CD14-positive monocyte (primary cell): ENCODE measurements around the gene RPS2. TPM values are rescaled to one million over a fixed set of nuclear protein-coding genes. Genes with fewer than 3 reads are reported as not detected.

Source experiments
- DNase-seq, 3 donors: peaks; one replicate each; pipeline ENCODE4 v3.0.0-alpha.2; 2011 to 2022
- H2AFZ ChIP-seq: 2 replicates; pipeline ENCODE4 v1.6.0; 2012; ENCODE audit warnings: mild to moderate bottlenecking, low read depth, low read length, inconsistent platforms; ENCODE audit not compliant: insufficient read depth, poor library complexity, severe bottlenecking
- H3K27ac ChIP-seq, 2 donors: 1 replicate in 1 of 2; 2 replicates in 1 of 2; pipeline ENCODE4 v1.5.1; 2012 to 2013; ENCODE audit warnings: low read length in 2 of 2, control low read depth in 1 of 2, inconsistent platforms in 1 of 2, low read depth in 1 of 2, mild to moderate bottlenecking in 1 of 2
- H3K27me3 ChIP-seq, 2 donors: one replicate each; pipeline versions ENCODE4 v1.6.0 to v1.6.1; 2011 to 2013; ENCODE audit warnings: low read length in 2 of 2; ENCODE audit not compliant: control insufficient read depth in 2 of 2, insufficient read depth in 2 of 2
- H3K36me3 ChIP-seq, 2 donors: replicated peaks in 1 of 2; 1 replicate in 1 of 2; 2 replicates in 1 of 2; pipeline versions ENCODE4 v1.5.1 to v1.6.1; 2012 to 2013; ENCODE audit warnings: low read length in 2 of 2, control low read depth in 1 of 2, inconsistent platforms in 1 of 2, mild to moderate bottlenecking in 1 of 2; ENCODE audit not compliant: insufficient read depth in 2 of 2, control insufficient read depth in 1 of 2
- H3K4me1 ChIP-seq, 2 donors: 1 replicate in 1 of 2; 2 replicates in 1 of 2; pipeline versions ENCODE4 v1.5.1 to v1.6.1; 2012 to 2013; ENCODE audit warnings: low read length in 2 of 2, control low read depth in 1 of 2, inconsistent platforms in 1 of 2, mild to moderate bottlenecking in 1 of 2, moderate library complexity in 1 of 2; ENCODE audit not compliant: insufficient read depth in 2 of 2, control insufficient read depth in 1 of 2
- H3K4me2 ChIP-seq: replicated peaks from 2 replicates; pipeline ENCODE3; 2012; ENCODE audit warnings: low read length, moderate library complexity, mild to moderate bottlenecking; ENCODE audit not compliant: poor library complexity, severe bottlenecking; ENCODE audit errors: extremely low read depth
- H3K4me3 ChIP-seq, 3 experiments: fragments of 200-600 bp in 1 of 3; sonication (generic) in 1 of 3; replicated peaks in 1 of 3; 1 replicate in 2 of 3; 2 replicates in 1 of 3; pipeline ENCODE4 v1.5.1; 2011 to 2013; ENCODE audit warnings: low read length in 3 of 3, mild to moderate bottlenecking in 3 of 3, control low read depth in 2 of 3, low read depth in 2 of 3, inconsistent platforms in 1 of 3, moderate library complexity in 1 of 3
- H3K79me2 ChIP-seq: 2 replicates; pipeline ENCODE4 v1.6.0; 2012; ENCODE audit warnings: mild to moderate bottlenecking, control low read depth, inconsistent platforms, low read length, moderate library complexity; ENCODE audit not compliant: insufficient read depth
- H3K9ac ChIP-seq: 2 replicates; pipeline ENCODE4 v1.6.0; 2017; ENCODE audit warnings: low read length, mild to moderate bottlenecking; ENCODE audit not compliant: insufficient read depth, poor library complexity, severe bottlenecking
- H3K9me3 ChIP-seq, 2 donors: replicated peaks in 1 of 2; 1 replicate in 1 of 2; 2 replicates in 1 of 2; pipeline versions ENCODE4 v1.5.1 to v1.6.1; 2012 to 2013; ENCODE audit warnings: low read length in 2 of 2, control low read depth in 1 of 2; ENCODE audit not compliant: control insufficient read depth in 1 of 2, insufficient read depth in 1 of 2
- H4K20me1 ChIP-seq: 2 replicates; pipeline ENCODE4 v1.6.0; 2012; ENCODE audit warnings: mild to moderate bottlenecking, low read length, control low read depth, moderate library complexity; ENCODE audit not compliant: insufficient read depth
- H3K27ac Mint-ChIP-seq, 7 donors: one replicate each; pipeline ENCODE4 v1.8.0; 2020; ENCODE audit warnings: mild to moderate bottlenecking in 7 of 7, mixed read lengths in 7 of 7, moderate library complexity in 6 of 7, inconsistent platforms in 2 of 7
- H3K27me3 Mint-ChIP-seq, 3 donors: one replicate each; pipeline ENCODE4 v1.8.0; 2021 to 2022; ENCODE audit warnings: low read depth in 3 of 3, mild to moderate bottlenecking in 3 of 3, mixed read lengths in 3 of 3, moderate library complexity in 3 of 3, inconsistent platforms in 1 of 3
- H3K36me3 Mint-ChIP-seq, 2 donors: one replicate each; pipeline ENCODE4 v1.8.0; 2020; ENCODE audit warnings: mixed read lengths in 2 of 2, inconsistent platforms in 1 of 2, mild to moderate bottlenecking in 1 of 2
- H3K4me1 Mint-ChIP-seq: one replicate; pipeline ENCODE4 v1.8.0; 2020; ENCODE audit warnings: mild to moderate bottlenecking, mixed read lengths
- H3K4me3 Mint-ChIP-seq, 2 donors: one replicate each; pipeline ENCODE4 v1.8.0; 2020; ENCODE audit warnings: mild to moderate bottlenecking in 2 of 2, mixed read lengths in 2 of 2, moderate library complexity in 1 of 2
- H3K9me3 Mint-ChIP-seq, 7 donors: one replicate each; pipeline ENCODE4 v1.8.0; 2020 to 2022; ENCODE audit warnings: mixed read lengths in 7 of 7, mild to moderate bottlenecking in 6 of 7, moderate library complexity in 6 of 7, inconsistent platforms in 2 of 7
- WGBS: methylation state at CpG from one replicate; pipeline ENCODE4 v1.1.5; 2013; ENCODE audit warnings: missing lambda C conversion rate; ENCODE audit not compliant: insufficient coverage; 5-methylcytosine and 5-hydroxymethylcytosine counted together
- intact Hi-C, 2 donors: fragments of 100-400 bp; cut with micrococcal nuclease; formaldehyde crosslinking; loops; one replicate each; pipeline versions ENCODE4 v1.15.0 to v1.15.1; 2023
- polyA plus RNA-seq, 3 donors: library from polyadenylated mRNA; depleted of rRNA in 1 of 3; unstranded in 2 of 3; stranded (reverse) in 1 of 3; fragments of 300-500 nt in 2 of 3; fragments of >200 nt in 1 of 3; fragmentation: Illumina TruSeq in 2 of 3; gene quantifications; 1 replicate in 2 of 3; 2 replicates in 1 of 3; pipeline ENCODE4 v1.2.3, GENCODE V29; 2012 to 2021
- TF ChIP-seq, protein P1 (sequence below): fragments of 200-600 bp; IDR thresholded peaks from one replicate; pipeline ENCODE4 v1.8.0; 2022; ENCODE audit warnings: antibody characterized with exemption, mild to moderate bottlenecking

Gene RPS2
- polyA plus RNA-seq, 3 donors, result 1,849 to 2,136 (median 1,893) TPM

DNA sequence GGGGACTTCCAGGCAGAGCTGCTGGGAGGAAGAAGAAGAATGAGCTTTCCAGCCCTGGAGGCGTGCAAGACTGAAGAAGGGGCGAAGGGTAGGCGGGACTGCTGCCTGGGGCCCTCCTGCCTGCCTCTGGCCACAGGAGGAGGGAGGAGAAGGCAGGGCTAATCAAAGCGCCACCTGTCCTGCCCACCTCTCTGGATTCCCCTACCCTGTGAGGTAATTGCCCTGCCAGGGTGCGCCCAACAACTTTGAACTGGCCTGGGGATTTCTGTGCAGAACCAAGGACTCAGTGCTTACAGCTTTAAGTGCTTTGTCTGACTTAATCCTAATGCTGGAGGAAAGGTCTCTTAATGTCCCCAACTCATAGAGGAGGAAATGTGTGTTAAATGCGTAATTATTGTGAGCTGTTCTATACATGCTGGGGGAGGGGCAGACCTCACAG, 16.8 kb upstream of the RPS2 start, which contains the start of gene NOXO1:
NOXO1 (minus strand) TSS at position 72 of the 439 bp plus-strand sequence. CDS start 290 bp downstream, outside the sequence.
- Mint-ChIP-seq H3K27ac (peak within 1 kb of the TSS in 2 of 7 donors; percentile 59 to 81), H3K4me1 (peaks cover 18% of the 10 kb centered on the region), H3K27me3 (peaks cover 46 to 63% (median 49%) of the 10 kb centered on the region in 3 donors), H3K4me3 (peak within 1 kb of the TSS in 1 of 2 donors; percentile 89), H3K36me3 (peaks cover 34 to 42% of the 10 kb centered on the region in 2 donors), H3K9me3 (peaks cover 0 to 12% (median 5%) of the 10 kb centered on the region in 7 donors)
- H3K9ac ChIP-seq, result no peak within 1 kb of the TSS
- H3K27me3 ChIP-seq, result peaks cover 30 to 48% of the 10 kb centered on the region in 2 donors
- no peak for DNase-seq
- no peaks in the 10 kb centered on the region for H3K79me2 ChIP-seq
- WGBS, result 41% methylated on average over 3 of the region's 6 CpGs
- no peak within 1 kb of the TSS for H3K4me3 ChIP-seq
- TF ChIP-seq, protein P1, sequence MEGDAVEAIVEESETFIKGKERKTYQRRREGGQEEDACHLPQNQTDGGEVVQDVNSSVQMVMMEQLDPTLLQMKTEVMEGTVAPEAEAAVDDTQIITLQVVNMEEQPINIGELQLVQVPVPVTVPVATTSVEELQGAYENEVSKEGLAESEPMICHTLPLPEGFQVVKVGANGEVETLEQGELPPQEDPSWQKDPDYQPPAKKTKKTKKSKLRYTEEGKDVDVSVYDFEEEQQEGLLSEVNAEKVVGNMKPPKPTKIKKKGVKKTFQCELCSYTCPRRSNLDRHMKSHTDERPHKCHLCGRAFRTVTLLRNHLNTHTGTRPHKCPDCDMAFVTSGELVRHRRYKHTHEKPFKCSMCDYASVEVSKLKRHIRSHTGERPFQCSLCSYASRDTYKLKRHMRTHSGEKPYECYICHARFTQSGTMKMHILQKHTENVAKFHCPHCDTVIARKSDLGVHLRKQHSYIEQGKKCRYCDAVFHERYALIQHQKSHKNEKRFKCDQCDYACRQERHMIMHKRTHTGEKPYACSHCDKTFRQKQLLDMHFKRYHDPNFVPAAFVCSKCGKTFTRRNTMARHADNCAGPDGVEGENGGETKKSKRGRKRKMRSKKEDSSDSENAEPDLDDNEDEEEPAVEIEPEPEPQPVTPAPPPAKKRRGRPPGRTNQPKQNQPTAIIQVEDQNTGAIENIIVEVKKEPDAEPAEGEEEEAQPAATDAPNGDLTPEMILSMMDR, result no peak
- peaks cover 31 to 35% of the 10 kb centered on the region in 2 donors for H3K36me3 ChIP-seq
- peaks cover 0 to 17% of the 10 kb centered on the region in 2 donors for H3K9me3 ChIP-seq
- H3K27ac ChIP-seq, result no peak within 1 kb of the TSS
- peaks cover 8% of the 10 kb centered on the region for H4K20me1 ChIP-seq
- H3K4me1 ChIP-seq, result peaks cover 20 to 28% of the 10 kb centered on the region in 2 donors
- intact Hi-C loops, result no loop called here
- no peak within 1 kb of the TSS for H2AFZ ChIP-seq
- H3K4me2 ChIP-seq, result no peak within 1 kb of the TSS

DNA sequence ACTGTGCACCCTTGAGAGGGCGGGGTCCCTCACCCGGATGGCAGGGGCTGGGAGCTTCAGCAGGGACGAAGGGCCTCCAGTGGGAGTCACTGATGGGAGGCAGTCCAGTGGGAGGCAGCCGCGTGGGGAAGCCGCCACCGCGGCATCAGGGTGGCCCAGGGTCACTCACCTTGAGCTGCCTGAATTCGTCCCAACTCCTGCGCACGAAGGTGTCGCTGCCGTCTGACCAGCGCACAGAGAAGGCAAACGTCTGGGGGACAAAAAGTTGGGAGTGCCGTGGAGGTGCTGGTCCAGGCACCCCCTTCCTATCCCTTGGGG, 16.1 kb upstream of the RPS2 start:
- Histone ChIP-seq H3K4me3 (no peak overlapping the region), H3K9ac (no peak overlapping the region), H3K9me3 (peaks cover 0 to 17% of the 10 kb centered on the region in 2 donors), H3K27me3 (peaks cover 30 to 48% of the 10 kb centered on the region in 2 donors), H3K4me1 (peaks cover 20 to 28% of the 10 kb centered on the region in 2 donors), H4K20me1 (peaks cover 8% of the 10 kb centered on the region), H3K79me2 (no peaks in the 10 kb centered on the region), H3K36me3 (peaks cover 31 to 35% of the 10 kb centered on the region in 2 donors), H3K27ac (no peak overlapping the region), H3K4me2 (no peak overlapping the region), H2AFZ (no peak overlapping the region)
- WGBS, result 32% methylated on average over 16 of the region's 16 CpGs
- Mint-ChIP-seq H3K36me3 (peaks cover 33 to 41% of the 10 kb centered on the region in 2 donors), H3K4me1 (peaks cover 18% of the 10 kb centered on the region), H3K27me3 (peaks cover 46 to 63% (median 52%) of the 10 kb centered on the region in 3 donors), H3K4me3 (peak overlapping the region in 1 of 2 donors; percentile 89), H3K9me3 (peaks cover 0 to 12% (median 5%) of the 10 kb centered on the region in 7 donors), H3K27ac (peak overlapping the region in 1 of 7 donors; percentile 81)
- TF ChIP-seq, protein P1, result no peak
- intact Hi-C loops, result no loop called here
- DNase-seq, result no peak
